HG03442 (cell line): ENCODE data around the gene AMN1.
"Not testable (repeated sequence)": the region's sequence is repeated elsewhere in the genome, so short reads cannot be mapped to it uniquely, and the experiment has no call there.

Experiments used
- ATAC-seq: cut with Tn5 transposase; IDR thresholded peaks from one replicate; pipeline ENCODE4 v1.9.1; 2021; ENCODE audit warnings: mild to moderate bottlenecking, moderate library complexity; ENCODE audit not compliant: unreplicated experiment

Gene AMN1

DNA sequence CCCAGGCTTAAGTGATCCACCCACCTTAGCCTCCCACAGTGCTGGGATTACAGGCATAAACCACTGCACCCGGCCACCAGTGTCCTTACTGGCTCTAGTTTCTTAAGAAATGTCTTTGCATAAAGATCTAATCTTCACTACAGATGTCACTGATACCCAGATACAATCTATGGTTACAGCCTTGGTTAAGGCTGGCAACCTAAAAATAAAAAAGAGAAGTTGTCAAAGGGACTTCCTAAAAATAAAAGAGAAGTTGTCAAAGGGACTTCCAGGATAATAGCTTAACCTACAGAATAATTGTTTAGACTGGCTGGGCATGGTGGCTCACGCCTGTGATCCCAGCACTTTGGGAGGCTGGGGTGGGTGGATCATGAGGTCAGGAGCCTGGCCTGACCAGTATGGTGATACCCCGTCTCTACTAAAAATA is 41.7 kb downstream of the AMN1 start:
- peak; percentile 73 for ATAC-seq

- ATAC-seq: no peak
Measured at GRCh38 chr12:31685801-31686200, 43.0 kb downstream of the AMN1 start.

- peak; percentile 89 for ATAC-seq
Measured at GRCh38 chr12:31682136-31682962, 46.5 kb downstream of the AMN1 start.

DNA sequence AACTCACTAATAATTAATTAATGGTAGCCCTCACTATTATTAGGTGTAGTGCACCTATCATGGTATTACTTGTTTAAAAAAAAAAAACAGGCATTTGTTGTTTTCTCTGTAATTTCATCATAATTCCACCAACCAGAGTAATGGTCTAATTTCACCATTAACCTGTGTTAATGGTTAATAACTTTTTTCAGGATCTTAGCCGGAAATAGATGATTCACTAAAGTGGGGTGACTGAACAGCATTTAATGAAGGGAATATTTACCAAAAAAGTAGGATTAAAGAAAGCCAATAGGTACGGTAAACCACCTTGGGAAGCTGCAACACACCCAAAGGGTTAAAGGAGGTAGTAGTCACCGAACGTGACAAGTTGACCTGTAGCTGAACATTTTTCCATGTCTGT is 56.3 kb downstream of the AMN1 start:
- ATAC-seq: no peak

DNA sequence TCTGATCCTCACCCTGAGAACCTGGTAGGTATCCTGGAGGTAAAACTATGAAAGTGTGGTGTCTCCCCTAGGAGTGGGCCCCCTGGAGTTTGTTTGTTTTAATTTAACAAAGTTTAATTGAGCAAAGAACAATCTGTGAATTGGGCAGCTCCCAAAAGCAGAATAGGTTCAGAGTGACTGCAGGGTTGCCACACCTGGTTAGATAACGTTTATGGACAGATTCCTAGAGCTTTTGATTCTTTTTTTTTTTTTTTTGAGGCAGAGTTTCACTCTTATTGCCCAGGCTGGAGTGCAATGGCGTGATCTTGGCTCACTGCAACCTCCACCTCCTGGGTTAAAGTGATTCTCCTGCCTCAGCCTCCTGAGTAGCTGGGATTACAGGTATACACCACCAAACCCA is 59.2 kb downstream of the AMN1 start:
- not testable (repeated sequence) for ATAC-seq

DNA sequence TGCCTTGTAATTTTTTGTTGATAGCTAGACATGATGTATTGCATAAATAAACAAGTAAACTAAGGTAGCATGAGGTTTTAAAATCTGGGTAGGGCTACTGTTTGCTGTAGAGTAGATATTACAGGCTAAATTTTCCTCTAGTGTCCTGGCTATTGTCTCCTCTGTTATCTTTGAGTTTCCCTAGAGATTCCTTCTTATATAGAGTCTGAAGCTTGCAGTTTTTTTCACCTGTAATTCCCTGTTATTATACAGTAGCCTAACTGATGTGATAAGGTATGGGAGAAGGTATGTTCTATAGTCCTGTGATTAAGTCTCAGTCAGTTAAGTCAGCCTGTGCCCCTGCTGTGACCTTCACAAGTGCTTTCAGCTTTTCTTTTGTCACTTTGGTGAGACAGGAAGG is 59.8 kb downstream of the AMN1 start:
- ATAC-seq: no peak

GRCh38 chr12:31664038-31664437 is 64.8 kb downstream of the AMN1 start:
- ATAC-seq: no peak

- no peak for ATAC-seq
Measured at GRCh38 chr12:31663576-31663975, 65.2 kb downstream of the AMN1 start.

DNA sequence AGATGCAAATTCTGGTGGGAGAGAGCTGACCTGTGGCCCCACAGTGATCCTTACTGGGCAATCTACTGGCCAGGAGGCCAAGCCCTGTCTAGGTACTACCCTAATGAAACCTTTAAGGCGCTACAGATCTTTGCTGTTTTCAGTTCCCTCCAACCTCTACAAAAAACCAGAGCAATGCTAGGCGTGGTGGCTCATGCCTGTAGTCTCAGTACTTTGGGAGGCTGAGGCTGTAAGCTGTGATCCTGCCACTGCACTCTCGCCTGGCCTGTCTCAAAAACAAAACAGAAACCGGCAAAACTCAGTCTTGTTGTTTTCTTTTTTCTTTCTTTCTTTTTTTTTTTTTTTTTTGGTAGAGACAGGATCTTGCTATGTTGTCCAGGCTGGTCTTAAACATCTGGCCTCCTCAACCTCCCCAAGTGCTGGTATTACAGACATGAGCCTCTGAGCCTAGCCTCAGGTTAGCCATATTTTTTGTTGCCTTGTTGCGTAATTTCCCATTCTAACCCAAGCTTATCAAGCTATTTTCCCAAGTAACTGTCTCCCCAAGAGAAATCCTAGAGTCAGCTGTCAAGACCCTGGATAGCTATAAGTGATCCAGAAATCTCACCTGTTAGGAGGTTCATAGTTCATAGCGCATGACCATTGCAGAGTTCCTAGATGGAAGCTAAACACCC is 66.5 kb downstream of the AMN1 start:
- no peak for ATAC-seq

DNA sequence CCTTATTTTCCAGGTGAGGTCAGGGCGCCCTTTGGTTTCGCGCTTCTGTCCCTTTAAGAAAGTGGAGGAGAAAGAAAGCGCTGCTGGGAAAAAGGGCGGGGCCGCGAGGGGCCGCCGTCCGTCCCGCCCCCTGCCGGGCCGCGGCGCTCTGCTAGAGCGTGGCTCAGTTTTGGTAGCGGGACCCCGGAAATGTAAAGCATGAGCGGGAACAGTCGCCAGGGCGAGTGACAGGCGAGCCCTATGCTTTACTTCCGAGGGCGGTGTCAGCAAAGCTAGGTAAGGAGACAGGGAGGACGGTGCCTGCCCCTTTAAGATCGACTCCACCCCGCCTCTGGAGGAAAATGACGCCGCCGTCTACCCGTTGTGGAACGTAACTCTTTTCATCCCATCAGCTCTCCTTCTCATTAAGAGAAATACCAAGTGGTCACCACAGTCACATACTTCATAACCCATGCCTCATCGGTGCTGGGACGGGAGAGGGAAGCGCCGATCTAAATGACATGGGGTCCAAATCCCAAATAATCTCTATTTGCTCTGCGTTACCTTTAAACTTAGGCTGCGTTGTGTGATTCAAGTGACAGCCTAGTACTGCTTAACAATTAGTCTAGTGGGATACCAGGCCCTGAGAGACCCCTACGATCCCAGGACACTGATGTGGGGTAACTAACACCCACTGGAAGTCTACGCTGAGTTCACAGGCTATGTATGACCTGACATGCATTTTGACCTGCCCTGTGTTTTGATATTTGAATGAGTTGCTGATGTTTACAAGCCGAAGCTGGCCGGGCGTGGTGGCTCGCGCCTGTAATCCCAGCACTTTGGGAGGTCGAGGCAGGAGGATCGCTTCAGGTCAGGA is 69.5 kb downstream of the AMN1 start, which contains the start of gene ETFBKMT:
Gene ETFBKMT (plus strand): TSS at position 602 of the 856 bp plus-strand sequence. CDS start 2,266 bp downstream, outside the sequence.
- ATAC-seq: peak; percentile 99

DNA sequence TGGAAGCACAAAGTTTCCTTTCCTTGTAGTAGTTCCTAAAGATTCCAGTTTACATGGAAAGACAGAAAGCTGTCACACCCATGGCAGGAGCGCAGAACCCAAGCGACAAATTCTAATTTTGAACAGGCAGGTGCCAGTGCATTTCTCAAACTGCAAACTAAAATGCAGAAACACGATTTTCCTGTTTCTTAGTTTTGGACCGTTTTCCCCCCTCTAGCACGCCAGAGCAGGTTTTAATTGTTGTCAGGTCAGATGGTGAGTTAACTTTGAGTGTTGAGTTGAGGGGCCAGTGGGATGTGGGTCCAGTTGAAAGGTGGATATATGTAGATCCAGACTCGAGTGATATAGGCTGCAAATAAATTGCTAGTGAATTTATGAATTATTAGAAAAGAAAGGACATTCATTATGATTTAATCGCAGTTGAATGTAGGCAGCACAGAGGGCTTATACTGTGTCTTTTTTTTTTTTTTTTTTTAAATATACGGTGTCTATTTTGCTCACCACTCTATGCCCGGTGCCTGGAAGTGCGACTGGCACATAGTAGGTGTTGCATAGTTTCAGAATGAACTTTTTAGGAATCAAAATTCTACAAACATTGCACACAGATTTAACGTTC is 70.2 kb downstream of the AMN1 start:
- ATAC-seq: peak; percentile 2

GRCh38 chr12:31655792-31656191 is 73.0 kb downstream of the AMN1 start:
- ATAC-seq: no peak

- ATAC-seq: no peak
Measured at GRCh38 chr12:31655208-31655607, 73.6 kb downstream of the AMN1 start.

DNA sequence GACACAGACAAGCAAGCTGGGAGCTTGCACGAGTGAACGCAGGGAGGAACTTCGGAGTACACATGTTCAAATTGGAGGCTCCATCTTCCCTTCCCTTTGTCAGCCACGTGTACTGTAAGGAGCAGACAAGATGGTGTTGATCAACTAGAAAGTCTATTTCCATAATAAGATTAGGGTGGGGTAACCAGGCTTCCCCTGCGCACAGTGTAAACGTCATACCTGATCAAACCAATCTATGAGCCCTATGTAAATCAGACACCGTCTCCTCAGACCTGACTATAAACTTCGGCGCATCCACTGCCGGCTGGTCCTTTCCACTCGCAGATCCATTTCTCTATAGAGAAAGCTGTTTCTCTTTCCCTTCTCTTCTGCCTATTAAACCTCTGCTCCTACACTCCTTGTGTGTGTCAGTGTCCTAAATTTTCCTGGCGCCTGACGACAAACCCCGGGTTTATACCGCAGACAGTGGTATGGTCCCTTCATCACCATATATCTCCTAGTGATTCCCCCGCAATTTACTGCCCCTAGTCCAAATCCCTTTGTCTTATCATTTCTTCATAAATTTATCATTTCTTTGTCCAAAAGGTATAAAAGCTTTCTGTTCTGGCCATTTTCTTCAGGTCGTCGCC is 76.8 kb downstream of the AMN1 start:
- no peak for ATAC-seq

GRCh38 chr12:31650918-31651317 is 77.9 kb downstream of the AMN1 start:
- ATAC-seq: no peak

- no peak for ATAC-seq
Measured at GRCh38 chr12:31647086-31647491, 81.7 kb downstream of the AMN1 start.

DNA sequence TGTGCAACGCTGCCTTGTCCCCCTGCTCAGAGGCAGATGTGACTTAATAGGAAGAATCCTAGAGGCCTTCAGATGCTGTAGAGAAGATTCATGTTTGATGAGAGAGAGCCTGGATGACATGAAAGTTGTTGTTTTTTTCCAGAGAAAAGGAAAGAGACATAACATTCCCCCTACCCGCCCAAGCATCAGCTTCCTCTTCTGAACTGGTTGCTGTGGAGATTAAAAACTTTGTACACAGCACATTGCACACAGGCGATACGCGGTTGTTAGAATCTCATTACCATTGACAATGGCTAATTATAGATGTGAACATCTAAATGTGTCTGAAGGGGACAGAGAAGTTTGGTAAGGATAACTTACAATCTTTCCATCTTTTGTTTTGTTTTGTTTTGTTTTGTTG is 82.9 kb downstream of the AMN1 start:
- ATAC-seq: no peak

GRCh38 chr12:31644536-31644935 is 84.3 kb downstream of the AMN1 start:
- no peak for ATAC-seq

- no peak for ATAC-seq
Measured at GRCh38 chr12:31641509-31642090, 87.2 kb downstream of the AMN1 start.

- no peak for ATAC-seq
Measured at GRCh38 chr12:31634620-31635019, 94.2 kb downstream of the AMN1 start.
